NT2/D1 (cell line): ENCODE results near the gene LRBA.

Experiments used
- DNase-seq: peaks from one replicate; pipeline ENCODE4 v3.0.0-alpha.2; 2011; ENCODE audit warnings: low read depth, low spot score
- H3K27me3 ChIP-seq: 2 replicates; pipeline ENCODE4 v1.6.0; 2011; ENCODE audit warnings: mild to moderate bottlenecking; ENCODE audit not compliant: insufficient read length, insufficient read depth
- H3K36me3 ChIP-seq: 2 replicates; pipeline ENCODE4 v1.6.1; 2011; ENCODE audit warnings: mild to moderate bottlenecking, low read length, mixed read lengths; ENCODE audit not compliant: insufficient read depth, insufficient read length
- H3K4me1 ChIP-seq: 2 replicates; pipeline ENCODE4 v1.5.1; 2011; ENCODE audit not compliant: insufficient read depth, insufficient read length
- H3K4me3 ChIP-seq: 2 replicates; pipeline ENCODE4 v1.5.1; 2011; ENCODE audit warnings: low read depth; ENCODE audit not compliant: insufficient read length
- H3K9ac ChIP-seq: 2 replicates; pipeline ENCODE4 v1.6.0; 2011; ENCODE audit warnings: low read depth; ENCODE audit not compliant: insufficient read length
- H3K9me3 ChIP-seq: 2 replicates; pipeline ENCODE4 v1.5.1; 2011; ENCODE audit warnings: mild to moderate bottlenecking, low read length; ENCODE audit not compliant: insufficient read depth
- SUZ12 ChIP-seq: IDR thresholded peaks from 2 replicates; pipeline ENCODE4 v1.6.1; 2011; ENCODE audit not compliant: insufficient read length, insufficient read depth; ENCODE audit errors: extremely low read depth
- YY1 ChIP-seq: IDR thresholded peaks from 2 replicates; pipeline ENCODE4 v1.6.1; 2011; ENCODE audit not compliant: insufficient read length, insufficient read depth
- ZNF274 ChIP-seq: IDR thresholded peaks from 2 replicates; pipeline ENCODE4 v1.6.1; 2011; ENCODE audit warnings: mild to moderate bottlenecking, low read depth, low read length

The LRBA gene

DNA sequence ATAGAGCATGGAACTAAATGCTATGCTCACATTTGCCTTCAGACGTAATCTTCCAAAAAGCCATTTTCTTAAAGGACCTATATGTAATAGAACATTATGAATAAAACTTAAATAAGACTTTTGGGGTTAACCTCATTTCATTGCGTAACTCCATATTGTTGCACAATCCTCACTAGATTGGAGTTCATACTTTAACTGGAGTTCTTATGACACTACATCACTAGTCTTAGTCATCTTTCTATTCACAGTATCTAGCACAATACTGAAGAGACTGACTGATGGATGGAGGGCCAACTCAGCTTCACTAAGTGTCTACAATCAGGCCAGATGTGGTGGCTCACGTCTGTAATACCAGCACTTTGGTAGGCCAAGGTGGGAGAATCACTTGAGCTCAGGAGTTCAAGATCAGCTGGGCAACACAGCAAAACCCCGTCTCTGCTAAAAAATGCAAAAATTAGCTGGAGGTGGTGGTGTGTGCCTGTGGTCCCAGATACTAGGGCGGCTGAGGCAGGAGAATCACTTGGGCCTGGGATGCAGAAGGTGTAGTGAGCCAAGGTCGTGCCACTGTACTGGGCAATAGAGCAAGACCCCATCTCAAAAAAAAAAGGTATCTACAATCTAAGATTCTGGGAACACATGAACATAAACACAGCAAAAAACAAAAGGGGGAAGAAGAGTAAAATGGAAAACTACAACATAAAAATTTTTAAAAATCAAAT is 513.9 kb downstream of the LRBA start:
- Histone ChIP-seq H3K4me3 (no peak overlapping the region), H3K9me3 (no peaks in the 10 kb centered on the region; the same call in 1 of the 2 replicates), H3K36me3 (no peaks in the 10 kb centered on the region), H3K27me3 (no peaks in the 10 kb centered on the region), H3K9ac (no peak overlapping the region), H3K4me1 (no peaks in the 10 kb centered on the region)
- TF ChIP-seq SUZ12 (no peak), ZNF274 (no peak), YY1 (no peak)
- DNase-seq = no peak

DNA sequence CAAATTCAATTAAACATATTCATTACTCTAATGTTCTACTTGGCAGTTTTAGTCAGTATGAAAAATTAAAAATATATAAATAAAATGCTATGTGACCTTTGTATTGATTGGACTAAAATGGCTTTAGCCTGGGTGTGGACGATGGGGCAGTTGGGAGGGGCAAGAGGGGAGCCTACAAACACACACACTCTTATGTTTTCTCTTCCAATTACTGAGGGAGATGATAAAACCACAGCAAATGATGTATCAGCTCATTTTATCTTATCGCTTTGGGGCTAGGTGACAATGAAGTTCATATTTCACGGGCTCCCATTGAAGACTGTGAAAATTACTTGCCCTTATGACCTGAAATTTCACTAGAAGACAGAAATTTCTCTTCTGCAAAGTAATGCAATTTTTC is 517.5 kb downstream of the LRBA start:
- Histone ChIP-seq H3K9ac (no peak overlapping the region), H3K9me3 (no peaks in the 10 kb centered on the region), H3K36me3 (no peaks in the 10 kb centered on the region), H3K27me3 (no peaks in the 10 kb centered on the region), H3K4me3 (no peak overlapping the region), H3K4me1 (no peaks in the 10 kb centered on the region)
- no peak for DNase-seq
- no peak for TF ChIP-seq SUZ12
- TF ChIP-seq YY1 = no peak
- no peak for TF ChIP-seq ZNF274

DNA sequence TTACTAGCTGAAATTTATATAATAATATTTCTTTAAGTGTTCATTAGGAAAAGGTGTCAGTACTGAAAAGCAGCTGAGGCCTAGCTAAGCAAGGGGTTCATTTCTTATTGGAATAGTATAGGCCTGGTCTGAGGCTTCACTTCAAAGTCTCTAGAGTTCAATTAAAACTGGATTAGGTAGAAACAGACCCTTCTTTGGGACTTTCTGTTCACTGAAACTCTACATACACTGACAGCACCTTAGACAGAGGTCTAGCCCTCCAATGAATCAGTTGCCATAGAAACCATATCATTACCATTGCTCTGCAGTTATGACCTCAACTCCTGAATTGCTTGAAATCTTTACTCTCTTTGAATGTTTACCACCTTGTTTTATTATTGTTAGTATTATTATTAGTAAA is 519.5 kb downstream of the LRBA start:
- Histone ChIP-seq H3K4me3 (no peak overlapping the region), H3K9me3 (no peaks in the 10 kb centered on the region), H3K36me3 (no peaks in the 10 kb centered on the region), H3K9ac (no peak overlapping the region), H3K27me3 (no peaks in the 10 kb centered on the region), H3K4me1 (no peaks in the 10 kb centered on the region)
- no peak for TF ChIP-seq SUZ12
- no peak for TF ChIP-seq ZNF274
- no peak for TF ChIP-seq YY1
- no peak for DNase-seq

DNA sequence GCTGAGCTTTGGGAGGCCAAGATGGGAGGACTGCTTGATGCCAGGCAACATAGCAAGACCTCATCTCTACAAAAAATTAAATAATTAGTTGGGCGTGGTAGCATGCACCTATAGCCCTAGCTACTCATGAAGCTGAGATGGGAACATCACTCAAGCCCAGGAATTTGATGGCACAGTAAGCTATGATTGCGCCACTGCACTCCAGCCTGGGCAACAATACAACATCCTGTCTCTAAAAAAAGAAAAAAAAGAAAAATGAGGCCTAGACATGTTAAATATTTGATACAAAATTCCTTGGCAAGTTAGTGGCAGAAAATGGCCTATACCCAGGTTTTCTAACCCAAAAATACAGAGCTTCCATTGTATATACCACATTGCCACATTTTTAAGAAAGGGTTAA is 521.2 kb downstream of the LRBA start:
- no peaks in the 10 kb centered on the region for H3K27me3 ChIP-seq
- no peak overlapping the region for H3K9ac ChIP-seq
- TF ChIP-seq ZNF274 = no peak
- TF ChIP-seq YY1 = no peak
- no peak for TF ChIP-seq SUZ12
- no peak overlapping the region for H3K4me3 ChIP-seq
- H3K4me1 ChIP-seq = no peaks in the 10 kb centered on the region
- H3K36me3 ChIP-seq = no peaks in the 10 kb centered on the region
- H3K9me3 ChIP-seq = no peaks in the 10 kb centered on the region
- no peak for DNase-seq

DNA sequence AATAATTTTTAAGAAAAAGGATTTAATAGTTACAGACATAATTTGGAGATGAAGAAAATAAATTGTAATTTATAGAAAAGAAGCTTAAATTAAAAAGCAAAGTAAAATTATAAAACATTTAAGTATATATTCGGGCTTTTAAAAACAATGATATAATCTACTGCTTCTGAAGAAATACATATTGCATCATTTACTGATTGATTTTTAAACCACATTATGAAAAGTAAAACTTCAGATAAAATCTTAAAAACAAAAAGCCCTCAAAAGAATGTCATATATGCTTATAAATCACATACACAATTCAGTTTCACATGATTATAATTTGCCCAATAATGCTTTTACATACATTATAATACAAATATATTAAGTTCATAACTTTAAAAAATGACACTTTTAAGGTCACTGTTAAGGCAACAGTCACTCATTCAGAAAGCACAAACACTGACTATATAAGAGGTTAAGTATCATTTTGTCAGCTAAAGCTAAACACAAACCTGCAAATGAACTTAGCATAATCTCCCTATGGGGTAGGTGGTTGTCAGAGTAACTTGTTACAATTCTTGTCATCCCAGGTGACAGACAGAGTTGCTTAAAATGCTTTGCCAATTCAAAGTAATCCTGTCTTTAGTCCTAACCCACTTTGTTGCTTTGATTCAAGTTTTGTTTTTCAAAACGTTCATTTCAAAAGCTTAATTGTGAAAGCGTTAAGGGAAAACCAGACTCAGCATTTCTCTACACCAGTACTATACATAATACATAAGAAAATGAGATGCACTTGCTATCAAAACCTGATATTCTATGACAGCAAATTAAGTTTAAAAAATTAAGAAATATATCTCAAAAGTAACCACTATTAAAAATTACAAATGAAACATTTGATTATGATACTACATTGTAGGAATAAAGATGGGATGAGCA is 523.7 kb downstream of the LRBA start:
- TF ChIP-seq ZNF274 = no peak
- TF ChIP-seq SUZ12 = no peak
- no peak for TF ChIP-seq YY1
- no peak for DNase-seq
- no peaks in the 10 kb centered on the region for H3K27me3 ChIP-seq
- no peaks in the 10 kb centered on the region for H3K9me3 ChIP-seq
- no peaks in the 10 kb centered on the region for H3K36me3 ChIP-seq
- H3K4me3 ChIP-seq = no peak overlapping the region
- no peaks in the 10 kb centered on the region for H3K4me1 ChIP-seq
- no peak overlapping the region for H3K9ac ChIP-seq

DNA sequence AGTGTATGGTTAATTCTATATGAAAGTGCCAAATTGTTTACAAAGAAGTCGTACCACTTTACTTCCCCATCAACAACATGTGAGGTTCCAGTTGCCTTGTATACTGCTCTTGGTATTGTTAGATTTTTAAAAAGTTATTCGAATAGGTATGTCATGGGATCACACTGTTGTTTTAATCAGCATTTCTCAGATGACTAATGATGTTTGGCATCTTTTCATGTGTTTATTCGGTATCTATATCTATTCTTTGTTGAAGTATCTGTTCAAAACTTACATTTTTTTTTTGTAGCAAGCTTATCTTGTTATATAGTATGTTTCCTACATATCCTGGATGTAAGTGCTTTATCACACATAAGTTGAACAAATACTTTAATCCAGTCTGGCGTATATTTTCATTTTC is 532.5 kb downstream of the LRBA start:
- H3K9me3 ChIP-seq = no peaks in the 10 kb centered on the region
- no peaks in the 10 kb centered on the region for H3K36me3 ChIP-seq
- no peaks in the 10 kb centered on the region for H3K4me1 ChIP-seq
- no peak overlapping the region for H3K4me3 ChIP-seq
- TF ChIP-seq ZNF274 = no peak
- no peak for TF ChIP-seq SUZ12
- TF ChIP-seq YY1 = no peak
- no peak overlapping the region for H3K9ac ChIP-seq
- H3K27me3 ChIP-seq = no peaks in the 10 kb centered on the region
- DNase-seq = no peak

DNA sequence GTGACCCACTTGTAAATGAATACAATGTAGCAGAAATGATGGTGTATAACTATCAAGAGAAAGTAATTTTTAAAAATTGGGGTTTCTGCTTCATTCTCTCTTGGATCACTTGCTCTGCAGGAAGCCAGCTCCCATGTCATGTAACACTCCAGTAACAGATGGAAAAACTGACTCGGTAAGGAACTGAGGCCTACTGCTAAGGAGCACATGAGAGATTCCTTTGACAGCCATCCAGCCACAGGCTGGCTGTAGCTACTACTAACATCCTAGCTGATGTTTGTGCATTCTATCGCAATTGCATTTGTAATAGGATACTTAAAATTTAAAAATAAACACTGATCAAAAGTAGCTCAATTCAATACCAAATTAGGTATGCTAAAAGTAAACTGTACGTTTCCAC is 535.4 kb downstream of the LRBA start:
- DNase-seq = no peak
- no peak for TF ChIP-seq SUZ12
- TF ChIP-seq YY1 = no peak
- TF ChIP-seq ZNF274 = no peak
- Histone ChIP-seq H3K4me1 (no peaks in the 10 kb centered on the region), H3K9ac (no peak overlapping the region), H3K9me3 (no peaks in the 10 kb centered on the region), H3K4me3 (no peak overlapping the region), H3K27me3 (no peaks in the 10 kb centered on the region), H3K36me3 (no peaks in the 10 kb centered on the region)
